ENCODE measurements around the gene ZCCHC4.

DNA sequence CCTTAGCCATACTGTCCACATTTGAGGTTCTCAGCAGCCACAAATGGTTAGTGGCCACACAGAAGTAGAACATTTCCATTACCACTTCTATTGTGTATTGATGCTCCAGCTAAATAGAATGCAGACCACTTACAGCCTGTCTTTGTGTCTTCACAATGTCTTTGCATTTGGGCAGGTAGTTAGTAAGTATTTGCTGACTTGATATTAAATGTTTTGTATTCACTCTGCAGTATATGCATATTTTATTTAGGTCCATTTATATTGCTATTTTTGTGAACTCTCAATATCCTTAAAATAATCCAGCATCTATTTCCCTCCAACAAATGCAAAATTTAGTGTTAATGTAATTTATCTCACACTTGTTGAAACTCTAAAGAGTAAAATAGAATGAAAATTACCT is 91.1 kb downstream of the ZCCHC4 start:
- TF ChIP-seq, protein P1, sequence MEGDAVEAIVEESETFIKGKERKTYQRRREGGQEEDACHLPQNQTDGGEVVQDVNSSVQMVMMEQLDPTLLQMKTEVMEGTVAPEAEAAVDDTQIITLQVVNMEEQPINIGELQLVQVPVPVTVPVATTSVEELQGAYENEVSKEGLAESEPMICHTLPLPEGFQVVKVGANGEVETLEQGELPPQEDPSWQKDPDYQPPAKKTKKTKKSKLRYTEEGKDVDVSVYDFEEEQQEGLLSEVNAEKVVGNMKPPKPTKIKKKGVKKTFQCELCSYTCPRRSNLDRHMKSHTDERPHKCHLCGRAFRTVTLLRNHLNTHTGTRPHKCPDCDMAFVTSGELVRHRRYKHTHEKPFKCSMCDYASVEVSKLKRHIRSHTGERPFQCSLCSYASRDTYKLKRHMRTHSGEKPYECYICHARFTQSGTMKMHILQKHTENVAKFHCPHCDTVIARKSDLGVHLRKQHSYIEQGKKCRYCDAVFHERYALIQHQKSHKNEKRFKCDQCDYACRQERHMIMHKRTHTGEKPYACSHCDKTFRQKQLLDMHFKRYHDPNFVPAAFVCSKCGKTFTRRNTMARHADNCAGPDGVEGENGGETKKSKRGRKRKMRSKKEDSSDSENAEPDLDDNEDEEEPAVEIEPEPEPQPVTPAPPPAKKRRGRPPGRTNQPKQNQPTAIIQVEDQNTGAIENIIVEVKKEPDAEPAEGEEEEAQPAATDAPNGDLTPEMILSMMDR (IDR thresholded peaks at IDR 0.05): no peak
- TF ChIP-seq JUND (IDR thresholded peaks at IDR 0.05): no peak
- TF ChIP-seq YY1 (IDR thresholded peaks at IDR 0.05; ENCODE audit: low read depth): no peak
- no peak for TF ChIP-seq POLR2AphosphoS5 (IDR thresholded peaks at IDR 0.05; ENCODE audit: low read depth, low read length)
- no peak for TF ChIP-seq EZH2phosphoT487 (IDR thresholded peaks at IDR 0.05; ENCODE audit: borderline replicate concordance, low read depth)
- no peak for TF ChIP-seq EP300 (IDR thresholded peaks at IDR 0.05; ENCODE audit: borderline replicate concordance in 1 of 2, low read depth in 1 of 2, low read length in 1 of 2)
- no peak for TF ChIP-seq GATA2 (CRISPR knock-in tag; IDR thresholded peaks at IDR 0.05)
